Fibroblast of skin of left biceps (primary cell): ENCODE measurements around the gene S100P.
"Not testable (repeated sequence)": the region's sequence is repeated elsewhere in the genome, so short reads cannot be mapped to it uniquely, and the experiment has no call there.

ENCODE experiments used
- DNase-seq, 2 experiments: peaks; one replicate each; pipeline ENCODE4 v3.0.0-alpha.2; 2013; ENCODE audit warnings: low read depth in 2 of 2

The S100P gene

DNA sequence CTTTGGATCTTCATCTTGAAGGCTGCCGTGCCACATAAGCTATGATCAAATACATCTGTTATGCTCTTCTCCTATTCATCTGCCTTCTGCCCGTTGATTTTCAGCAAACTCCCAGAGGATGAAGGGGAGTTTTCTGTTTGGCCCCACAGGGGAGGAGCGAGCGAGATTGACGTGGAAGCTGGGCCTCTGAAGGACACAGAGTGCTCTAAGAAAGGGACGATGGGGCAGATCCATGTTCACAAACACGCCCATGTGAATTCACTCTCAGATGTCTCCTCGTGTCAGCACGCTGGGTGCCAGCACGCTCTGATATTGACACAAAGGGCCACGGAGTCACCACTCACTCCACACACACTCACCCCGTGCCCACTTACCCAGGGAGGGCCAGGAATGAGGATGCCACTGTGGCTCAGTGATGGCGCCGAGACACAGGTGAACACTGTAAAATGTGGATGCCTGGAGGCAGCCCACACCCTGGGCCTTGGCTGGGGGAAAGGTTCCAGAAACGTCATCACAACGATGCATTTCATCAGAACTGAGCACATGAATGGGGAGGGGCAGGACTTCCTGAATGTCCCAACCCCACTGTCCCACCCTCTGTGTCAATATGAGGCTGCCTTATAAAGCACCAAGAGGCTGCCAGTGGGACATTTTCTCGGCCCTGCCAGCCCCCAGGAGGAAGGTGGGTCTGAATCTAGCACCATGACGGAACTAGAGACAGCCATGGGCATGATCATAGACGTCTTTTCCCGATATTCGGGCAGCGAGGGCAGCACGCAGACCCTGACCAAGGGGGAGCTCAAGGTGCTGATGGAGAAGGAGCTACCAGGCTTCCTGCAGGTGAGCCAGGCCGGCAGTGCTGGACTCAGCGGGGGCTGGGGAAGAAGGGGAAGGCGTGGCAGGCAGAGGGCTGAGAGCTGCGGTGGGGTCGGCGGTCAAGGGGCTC lies at the start of gene S100P:
TSS of gene S100P (plus strand) at position 648 of the 946 bp plus-strand sequence. CDS start at position 703, 55 bp downstream.
- no peak for DNase-seq

DNA sequence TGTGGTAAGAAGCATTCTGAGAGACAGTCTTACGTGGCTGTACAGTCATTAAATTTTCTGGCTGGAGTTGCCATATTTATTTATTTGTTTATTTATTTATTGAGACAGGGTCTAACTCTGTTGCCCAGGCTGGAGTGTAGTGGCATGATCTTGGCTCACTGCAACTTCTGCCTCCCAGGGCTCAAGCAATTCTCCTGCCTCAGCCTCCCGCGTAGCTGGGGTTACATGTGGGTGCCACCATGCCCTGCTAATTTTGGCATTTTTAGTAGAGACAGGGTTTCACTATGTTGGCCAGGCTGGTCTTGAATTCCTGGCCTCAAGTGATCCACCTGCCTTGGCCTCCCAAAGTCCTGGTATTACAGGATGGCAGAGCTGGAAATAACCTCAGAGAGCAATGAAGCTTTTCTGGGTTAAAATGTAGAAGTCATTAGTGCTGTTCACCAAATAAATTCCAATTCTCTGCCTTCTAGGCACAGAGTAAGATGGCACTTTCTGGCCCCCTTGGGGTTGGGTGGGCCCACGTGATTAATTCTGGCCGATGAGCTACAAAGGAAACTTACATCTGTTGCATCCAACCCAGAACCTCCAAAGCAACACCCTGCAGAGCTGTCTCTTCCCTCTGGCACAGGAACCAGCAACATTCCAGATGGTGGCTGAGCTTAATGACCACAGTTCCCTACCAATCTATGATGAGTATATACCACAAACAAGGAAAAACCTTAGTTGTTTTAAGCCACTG lies 48.7 kb upstream of the S100P start:
- DNase-seq, result no peak

DNA sequence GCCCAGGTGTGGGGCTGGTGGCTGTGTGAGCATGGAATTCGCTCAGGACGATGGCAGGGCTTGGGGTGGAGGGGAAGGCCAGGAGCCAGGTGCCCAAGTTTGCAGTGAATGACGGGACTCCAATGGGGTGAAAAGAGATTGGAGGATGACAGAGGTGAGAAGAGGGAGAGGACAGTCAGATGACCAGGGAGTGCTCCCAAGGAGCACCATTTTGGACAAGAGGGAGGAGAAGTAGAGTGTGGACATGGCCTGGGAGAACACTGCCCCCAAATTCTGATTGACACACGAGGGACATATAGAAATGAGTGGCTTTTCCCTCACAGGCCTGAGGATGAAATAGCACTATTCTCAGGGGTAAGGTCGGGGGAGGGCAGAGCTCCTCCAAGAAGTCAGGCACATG lies 46.5 kb upstream of the S100P start:
- DNase-seq, result no peak

DNA sequence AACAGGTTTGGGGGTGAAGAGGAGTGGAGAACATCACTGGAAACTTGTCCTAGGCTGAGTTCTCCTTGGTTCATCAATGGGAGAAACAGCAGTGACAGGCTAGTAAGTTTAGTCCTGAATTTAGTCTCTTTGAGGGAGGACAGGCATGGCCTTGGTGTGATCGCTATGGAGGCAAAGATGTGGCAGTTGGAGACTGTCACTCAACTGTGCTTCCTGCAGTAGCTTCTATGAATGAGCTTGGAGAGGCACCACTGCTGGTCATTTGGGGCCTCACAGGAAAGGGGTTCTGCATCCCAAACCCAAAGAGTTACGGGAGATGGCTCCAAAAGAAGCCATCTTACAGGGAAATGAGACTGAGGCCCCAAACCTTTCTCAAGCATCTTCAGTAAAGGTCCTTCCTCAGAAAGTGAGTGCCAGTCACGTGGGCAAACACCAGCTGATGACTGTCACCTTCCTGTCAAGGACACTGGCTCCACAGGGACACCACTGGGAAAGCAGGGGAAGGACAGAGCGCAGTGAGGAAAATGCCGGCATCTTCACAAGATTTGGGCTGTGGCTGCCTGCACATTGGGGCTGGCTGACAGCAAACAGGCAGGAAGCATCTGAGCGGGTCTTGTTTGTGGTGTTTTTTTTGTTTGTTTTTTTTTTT lies 46.0 kb upstream of the S100P start:
- no peak for DNase-seq

DNA sequence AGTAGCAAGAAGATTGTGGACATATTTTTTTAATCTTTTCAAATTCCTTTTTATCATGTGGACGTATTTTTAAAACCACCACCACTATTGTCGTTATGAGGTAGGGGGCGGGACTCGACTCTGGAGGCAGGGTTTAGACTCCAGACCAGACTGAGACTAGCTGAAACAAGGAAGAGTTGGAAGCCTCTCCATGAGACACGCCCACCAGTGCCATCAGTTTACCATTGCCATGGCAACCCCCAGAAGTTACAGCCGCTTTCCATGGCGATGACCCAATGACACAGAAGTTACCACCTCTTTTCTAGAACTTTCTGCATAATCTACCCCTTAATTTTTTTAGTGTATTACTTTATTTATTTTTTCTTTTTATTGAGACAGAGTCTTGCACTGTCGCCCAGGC lies 44.5 kb upstream of the S100P start:
- no peak for DNase-seq

DNA sequence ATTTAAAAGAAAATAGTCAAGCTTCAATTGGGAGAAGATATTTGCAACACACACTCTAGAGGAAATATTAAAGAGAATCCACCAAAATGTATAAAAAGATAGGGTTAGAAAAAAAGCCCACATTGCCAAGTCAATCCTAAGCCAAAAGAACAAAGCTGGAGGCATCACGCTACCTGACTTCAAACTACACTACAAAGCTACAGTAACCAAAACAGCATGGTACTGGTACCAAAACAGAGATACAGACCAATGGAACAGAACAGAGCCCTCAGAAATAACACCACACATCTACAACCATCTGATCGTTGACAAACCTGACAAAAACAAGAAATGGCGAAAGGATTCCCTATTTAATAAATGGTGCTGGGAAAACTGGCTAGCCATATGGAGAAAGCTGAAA lies 39.5 kb upstream of the S100P start:
- not testable (repeated sequence) for DNase-seq

DNA sequence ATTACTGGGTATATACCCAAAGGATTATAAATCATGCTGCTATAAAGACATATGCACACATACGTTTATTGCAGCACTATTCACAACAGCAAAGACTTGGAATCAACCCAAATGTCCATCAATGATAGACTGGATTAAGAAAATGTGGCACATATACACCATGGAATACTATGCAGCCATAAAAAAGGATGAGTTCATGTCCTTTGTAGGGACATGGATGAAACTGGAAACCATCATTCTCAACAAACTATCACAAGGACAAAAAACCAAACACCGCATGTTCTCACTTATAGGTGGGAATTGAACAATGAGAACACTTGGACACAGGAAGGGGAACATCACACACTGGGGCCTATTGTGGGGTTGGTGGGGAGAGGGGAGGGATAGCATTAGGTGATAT lies 38.4 kb upstream of the S100P start:
- not testable (repeated sequence) for DNase-seq

DNA sequence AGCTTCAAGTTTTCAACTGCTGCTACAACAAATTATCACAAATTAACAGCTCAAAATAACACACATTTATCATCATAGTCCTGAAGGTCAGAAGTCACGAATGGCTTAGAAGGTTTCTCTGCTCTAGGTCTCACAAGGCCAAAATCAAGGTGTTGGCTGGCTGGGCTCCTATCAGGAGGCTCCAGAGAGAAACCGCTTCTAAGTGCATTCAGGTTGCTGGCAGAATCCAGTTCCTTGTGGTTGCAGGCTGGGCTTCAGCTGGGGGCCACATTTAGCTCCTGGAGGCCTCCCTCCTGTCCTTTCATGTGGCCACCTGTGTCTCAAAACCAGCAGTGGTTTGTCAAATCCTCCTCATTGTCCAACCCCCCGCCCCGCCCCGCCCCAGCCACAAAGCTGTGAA lies 37.8 kb upstream of the S100P start:
- DNase-seq, result no peak

DNA sequence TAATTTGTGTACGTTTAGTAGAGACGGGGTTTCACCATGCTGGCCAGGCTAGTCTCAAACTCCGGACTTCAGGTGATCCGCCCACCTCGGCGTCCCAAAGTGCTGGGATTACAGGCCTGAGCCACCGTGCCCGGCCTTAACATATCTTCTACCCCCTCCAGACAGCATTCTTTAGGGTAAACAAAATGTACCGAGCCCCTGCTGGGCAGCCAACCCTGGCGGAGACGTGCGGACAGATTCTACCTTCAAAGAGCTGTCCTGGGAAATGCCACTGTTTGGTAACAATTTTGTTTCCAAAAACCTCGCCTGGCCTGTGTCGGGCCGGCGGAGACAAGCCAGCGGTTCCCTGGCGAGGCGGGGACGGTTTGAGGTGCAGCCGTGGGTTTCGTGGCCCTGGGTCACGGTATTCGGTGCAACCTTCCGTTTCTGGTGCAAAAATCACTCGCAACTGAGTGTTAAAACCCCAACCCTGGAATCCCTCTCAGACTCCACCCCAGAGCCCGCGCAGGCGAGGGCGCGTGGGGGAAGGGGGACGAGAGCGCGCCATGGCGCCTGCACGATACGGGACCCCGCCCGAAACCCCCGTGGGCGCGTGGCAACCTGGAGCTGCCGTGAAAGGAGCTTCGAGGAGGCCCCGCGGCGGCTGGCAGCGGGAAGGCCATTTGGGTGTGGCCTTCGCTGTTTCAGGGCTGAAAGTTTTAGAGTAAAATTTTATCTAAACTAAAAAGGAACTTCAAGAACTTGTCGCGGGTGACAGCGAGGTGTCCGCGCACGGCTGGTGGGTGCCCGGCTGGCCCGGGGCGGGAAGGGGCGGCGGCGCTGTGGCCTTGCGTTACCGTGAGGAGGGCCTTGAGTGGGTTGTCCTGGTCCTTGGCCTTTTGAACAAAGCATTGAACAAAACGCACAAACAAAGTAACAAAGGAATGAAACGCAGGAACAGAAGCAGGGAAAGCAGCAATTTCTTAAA lies 36.2 kb upstream of the S100P start:
- DNase-seq, result no peak

DNA sequence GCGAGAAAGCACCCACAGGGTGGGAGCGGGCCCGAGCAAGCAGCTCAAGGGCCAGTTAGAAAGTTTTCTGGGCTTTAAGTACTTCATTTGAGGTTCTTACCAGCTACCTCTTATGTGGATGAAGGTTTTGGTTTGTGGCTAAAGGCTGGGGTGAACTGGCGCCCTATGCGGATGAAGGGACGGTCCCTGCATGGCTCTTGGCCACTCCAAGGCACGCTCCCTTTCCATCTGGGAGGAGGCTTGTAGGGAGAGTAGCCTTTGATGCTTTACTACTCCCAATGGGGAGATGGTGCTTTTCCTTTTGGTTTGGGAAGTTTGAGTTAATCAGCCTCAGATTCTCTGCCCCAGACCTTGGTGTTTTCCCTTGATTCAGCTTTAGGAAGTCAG lies 35.5 kb upstream of the S100P start:
- DNase-seq, result no peak

DNA sequence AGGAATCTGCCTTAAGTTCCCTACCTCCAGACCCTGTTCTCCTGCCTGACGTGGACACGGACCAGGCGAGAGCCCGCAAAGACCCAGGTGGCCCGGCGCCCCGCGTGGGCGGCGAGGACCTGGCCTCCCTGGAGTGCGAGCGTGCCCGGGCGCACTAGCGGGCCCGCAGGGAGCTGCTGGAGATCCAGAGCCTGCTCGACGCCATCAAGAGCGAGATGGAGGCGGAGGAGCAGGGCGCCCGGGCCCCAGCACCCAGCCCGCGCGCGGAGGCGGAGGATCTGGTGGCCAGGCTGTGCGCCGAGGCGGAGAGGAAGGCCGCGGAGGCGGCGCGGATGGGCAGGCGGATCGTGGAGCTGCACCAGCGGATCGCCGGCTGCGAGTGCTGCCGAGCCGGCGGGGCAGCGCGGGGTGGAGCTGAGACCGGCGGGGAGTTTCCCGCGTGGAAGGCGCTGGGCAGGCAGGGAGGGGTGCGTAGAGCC lies 35.0 kb upstream of the S100P start:
- no peak for DNase-seq

DNA sequence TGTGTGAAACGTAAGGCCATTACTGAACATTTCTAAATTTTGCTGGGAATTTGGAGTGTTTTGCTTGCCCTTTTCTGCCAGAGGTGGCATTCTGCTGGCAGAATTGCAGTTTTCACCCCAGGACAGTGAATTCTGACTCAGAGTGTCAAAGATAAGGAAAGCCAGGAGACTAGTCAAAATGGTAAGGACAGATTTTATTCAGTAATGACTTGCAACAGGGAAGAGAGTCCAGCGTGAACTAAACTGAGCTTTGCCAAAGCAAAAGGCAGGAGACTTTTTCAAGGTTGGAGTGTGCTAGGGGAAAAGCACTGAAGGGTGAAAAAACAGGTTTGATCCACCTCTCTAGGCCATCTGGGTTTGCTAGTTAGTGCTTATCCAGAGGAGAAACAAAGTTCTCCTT lies 33.8 kb upstream of the S100P start:
- no peak for DNase-seq

DNA sequence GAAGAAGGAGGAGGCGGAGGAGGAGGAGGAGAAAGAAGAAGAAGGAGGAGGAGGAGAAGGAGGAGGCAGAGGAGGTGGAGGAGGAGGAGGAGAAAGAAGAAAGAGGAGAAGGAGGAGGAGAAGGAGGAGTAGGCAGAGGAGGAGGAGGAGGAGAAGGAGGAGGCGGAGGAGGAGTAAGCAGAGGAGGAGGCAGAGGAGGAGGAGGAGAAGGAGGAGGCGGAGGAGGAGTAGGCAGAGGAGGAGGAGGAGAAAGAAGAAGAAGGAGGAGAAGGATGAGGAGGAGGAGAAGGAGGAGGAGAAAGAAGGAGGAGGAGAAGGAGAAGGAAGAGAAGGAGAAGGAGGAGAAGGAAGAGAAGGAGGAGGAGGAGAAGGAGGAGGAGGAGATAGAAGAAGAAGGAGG lies 33.2 kb upstream of the S100P start:
- no peak for DNase-seq

DNA sequence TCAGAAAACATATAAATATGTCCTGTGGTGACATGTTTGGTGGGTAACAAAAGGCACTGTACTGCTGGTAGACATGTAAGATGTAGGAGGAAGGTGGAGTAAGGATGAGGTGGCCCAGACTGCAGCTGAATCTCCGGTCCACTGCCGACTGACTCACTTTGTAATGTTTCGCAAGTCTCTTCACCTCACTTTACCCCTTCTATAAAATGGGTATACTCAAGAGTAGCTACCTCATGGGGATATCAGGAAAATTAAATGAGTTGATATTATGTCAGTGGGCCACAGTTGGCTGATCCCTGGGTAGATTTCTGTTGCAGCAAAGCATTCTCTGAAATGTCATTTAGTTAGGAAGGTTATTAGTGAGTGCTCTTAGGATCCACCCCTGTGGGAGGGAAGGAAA lies 31.1 kb upstream of the S100P start:
- DNase-seq, result no peak

DNA sequence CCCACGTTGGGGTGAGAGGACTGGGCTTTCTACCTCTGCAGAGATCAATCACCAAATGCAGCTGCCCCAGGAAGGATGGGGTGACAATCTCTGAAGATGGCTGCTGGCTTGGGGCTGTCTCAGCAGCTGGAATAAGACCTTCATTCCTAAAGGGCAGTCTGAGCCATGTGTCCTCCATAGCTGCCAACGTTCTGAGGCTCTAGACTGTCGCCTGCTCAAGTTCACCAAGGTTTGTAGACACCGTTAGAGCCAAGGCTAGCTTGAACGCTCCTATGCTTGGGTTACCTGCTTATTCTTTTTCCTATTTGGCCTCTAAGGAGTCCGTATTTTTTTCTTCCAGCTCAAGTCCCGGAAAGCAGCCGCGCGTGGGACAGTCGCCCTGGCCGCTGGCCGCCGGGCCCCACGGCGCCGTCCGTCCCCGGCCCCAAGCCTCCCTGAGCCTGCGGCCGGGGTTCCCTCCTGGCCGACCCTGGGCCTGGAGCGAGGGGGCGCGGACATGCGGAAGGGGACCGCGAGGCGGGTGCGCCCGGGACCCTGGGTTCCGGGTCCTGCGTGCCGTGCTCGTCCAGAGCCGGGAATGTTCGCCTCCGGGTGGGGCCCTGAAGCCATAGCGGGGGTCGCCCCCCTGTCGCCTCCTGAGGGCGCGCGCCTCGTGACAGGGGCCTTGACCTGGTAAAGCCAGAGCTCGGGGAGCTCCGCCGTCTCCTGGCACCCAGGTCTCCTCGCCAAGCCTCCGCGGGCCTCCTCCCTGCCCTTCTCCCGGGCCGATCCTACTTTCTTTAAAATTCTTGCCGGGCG lies 29.9 kb upstream of the S100P start:
- DNase-seq, result no peak

DNA sequence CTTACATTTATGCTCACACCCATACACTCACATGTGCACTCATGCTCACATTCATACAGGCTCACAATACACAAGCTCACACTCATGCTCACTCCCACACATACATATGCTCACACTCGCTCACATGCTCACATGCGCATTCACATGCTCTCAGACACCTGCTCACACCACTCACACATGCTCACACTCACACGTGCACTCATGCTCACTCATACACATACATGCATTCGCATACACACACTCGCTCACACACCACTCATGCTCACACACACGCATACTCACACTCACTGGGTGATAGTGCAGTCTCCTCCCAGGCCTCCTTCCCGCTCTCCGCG lies 28.4 kb upstream of the S100P start:
- no peak for DNase-seq

DNA sequence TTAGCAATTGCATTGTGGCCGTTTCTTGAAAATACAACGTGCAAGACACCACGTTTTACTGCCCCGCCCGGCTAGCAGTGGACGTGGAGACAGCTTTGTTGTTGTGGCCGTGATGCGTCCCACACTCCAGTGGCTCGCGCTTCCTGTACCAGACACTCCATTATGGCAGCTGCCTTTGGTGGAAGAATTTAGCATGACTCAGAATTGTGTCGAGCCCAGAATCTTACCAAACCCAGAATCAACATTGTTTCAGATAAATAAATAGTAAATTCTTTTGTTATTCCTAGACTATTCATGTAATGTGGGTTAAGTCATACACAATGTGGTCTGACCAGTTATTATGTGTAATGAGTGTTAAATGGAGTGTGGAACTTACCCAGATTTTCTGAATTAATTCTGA lies 25.3 kb upstream of the S100P start:
- no peak for DNase-seq

DNA sequence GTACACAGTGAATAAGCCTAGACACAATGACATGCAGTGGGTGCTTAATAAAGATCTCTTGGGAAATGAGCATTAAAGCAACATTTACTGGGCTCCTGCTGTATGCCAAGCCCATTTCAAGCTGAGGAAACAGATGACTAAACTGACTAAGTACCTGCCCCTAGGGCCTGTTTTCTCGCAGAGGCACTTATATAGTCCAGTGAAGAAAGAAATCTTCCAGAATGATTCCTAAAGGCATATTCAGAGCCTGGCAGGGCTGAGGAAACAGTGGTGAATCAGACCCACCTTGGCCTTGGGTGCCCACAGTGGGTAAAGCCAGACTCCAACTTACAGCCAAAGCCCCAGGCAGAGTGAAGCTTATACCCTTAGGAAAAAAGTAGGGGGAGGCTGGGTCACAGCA lies 22.0 kb upstream of the S100P start:
- DNase-seq, result no peak

DNA sequence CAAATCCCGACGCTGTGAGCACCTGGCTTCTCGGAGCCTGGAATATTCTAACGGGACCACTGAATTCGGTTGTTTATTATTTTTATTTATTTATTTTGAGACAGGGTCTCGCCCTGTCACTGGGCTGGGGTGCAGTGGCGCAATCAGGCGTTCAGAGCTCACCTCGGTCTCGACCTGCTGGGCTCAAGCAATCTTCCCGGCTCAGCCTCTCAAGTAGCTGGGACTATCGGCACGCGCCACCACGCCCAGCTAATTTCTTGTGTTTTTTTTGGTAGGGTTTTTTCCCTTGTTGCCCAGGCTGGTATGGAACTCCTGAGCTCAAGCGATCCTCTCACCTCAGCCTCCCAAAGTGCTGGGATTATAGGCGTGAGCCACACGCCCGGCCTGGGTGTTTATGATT lies 21.5 kb upstream of the S100P start:
- DNase-seq, result no peak

DNA sequence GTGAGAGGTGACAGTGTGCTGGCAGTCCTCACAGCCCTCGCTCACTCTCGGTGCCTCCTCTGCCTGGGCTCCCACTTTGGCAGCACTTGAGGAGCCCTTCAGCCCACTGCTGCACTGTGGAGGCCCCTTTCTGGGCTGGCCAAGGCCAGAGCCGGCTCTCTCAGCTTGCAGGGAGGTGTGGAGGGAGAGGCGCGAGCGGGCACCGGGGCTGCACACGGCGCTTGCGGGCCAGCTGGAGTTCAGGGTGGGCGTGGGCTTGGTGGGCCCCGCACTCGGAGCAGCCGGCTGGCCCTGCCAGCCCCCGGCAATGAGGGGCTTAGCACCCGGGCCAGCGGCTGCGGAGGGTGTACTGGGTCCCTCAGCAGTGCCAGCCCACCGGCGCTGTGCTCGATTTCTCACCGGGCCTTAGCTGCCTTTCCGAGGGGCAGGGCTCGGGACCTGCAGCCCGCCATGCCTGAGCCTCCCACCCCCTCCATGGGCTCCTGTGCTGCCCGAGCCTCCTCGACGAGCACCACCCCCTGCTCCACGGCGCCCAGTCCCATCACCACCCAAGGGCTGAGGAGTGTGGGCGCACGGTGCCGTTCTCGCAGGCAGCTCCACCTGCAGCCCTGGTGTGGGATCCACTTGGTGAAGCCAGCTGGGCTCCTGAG lies 21.0 kb upstream of the S100P start:
- DNase-seq, result not testable (repeated sequence)
